Uterus (tissue), 4 donors: ENCODE measurements around the gene KLRC3. TPM values are rescaled to one million over a fixed set of nuclear protein-coding genes. Genes with fewer than 3 reads are reported as not detected.
"Not testable (repeated sequence)": the region's sequence is repeated elsewhere in the genome, so short reads cannot be mapped to it uniquely, and the experiment has no call there.

Source experiments
- DNase-seq, 2 donors: peaks; one replicate each; pipeline ENCODE4 v3.0.0-alpha.2; 2019 to 2020
- H3K27ac ChIP-seq, 2 donors: fragments of 200-600 bp; sonication (generic); 1 replicate in 1 of 2; 2 replicates in 1 of 2; pipeline ENCODE4 v1.5.1; 2016 to 2018
- H3K27me3 ChIP-seq, 2 donors: fragments of 200-600 bp; sonication (generic); one replicate each; pipeline ENCODE4 v1.5.1; 2018 to 2019; ENCODE audit warnings: control low read depth in 1 of 2
- H3K36me3 ChIP-seq, 2 donors: fragments of 200-600 bp; sonication (generic); one replicate each; pipeline ENCODE4 v1.5.1; 2019; ENCODE audit warnings: control low read depth in 1 of 2
- H3K4me1 ChIP-seq, 2 donors: fragments of 200-600 bp; sonication (generic); one replicate each; pipeline ENCODE4 v1.5.1; 2018 to 2019; ENCODE audit warnings: control low read depth in 1 of 2
- H3K4me3 ChIP-seq, 2 donors: fragments of 200-600 bp; sonication (generic); 1 replicate in 1 of 2; 2 replicates in 1 of 2; pipeline ENCODE4 v1.5.1; 2018 to 2019; ENCODE audit warnings: mild to moderate bottlenecking in 1 of 2
- H3K9me3 ChIP-seq, 2 donors: fragments of 200-600 bp; sonication (generic); one replicate each; pipeline ENCODE4 v1.5.1; 2019; ENCODE audit warnings: control low read depth in 1 of 2
- CTCF ChIP-seq, 4 experiments: fragments of 200-600 bp in 2 of 4; fragments of 450-650 bp in 2 of 4; sonication (generic) in 2 of 4; IDR thresholded peaks; one replicate each; pipeline ENCODE4 v1.5.1; 2016 to 2019; ENCODE audit warnings: antibody characterized with exemption in 4 of 4, mild to moderate bottlenecking in 2 of 4, moderate library complexity in 1 of 4
- POLR2A ChIP-seq, 2 donors: fragments of 450-650 bp; IDR thresholded peaks; one replicate each; pipeline ENCODE4 v1.6.1; 2016; ENCODE audit warnings: antibody characterized with exemption in 2 of 2, mild to moderate bottlenecking in 1 of 2, moderate library complexity in 1 of 2
- intact Hi-C: fragments of 100-400 bp; cut with DNase I; formaldehyde crosslinking; loops from one replicate; pipeline ENCODE4 v1.15.1; 2023; ENCODE audit warnings: low total_unique reads
- total RNA-seq, 4 donors: library from RNA; depleted of rRNA in 3 of 4; stranded (reverse); fragments of >200 nt in 3 of 4; gene quantifications; one replicate each; pipeline versions ENCODE4 v1.1.0 to v1.2.4, GENCODE V29; 2014 to 2023
- donor health status: DM: yes; HTN: yes; CAD: no.

The KLRC3 gene
- total RNA-seq, 4 donors from 2014 or later = 1.8 TPM; not detected in 3

- H3K9me3 ChIP-seq = no peaks in the 10 kb centered on the region
- no peak overlapping the region for H3K27ac ChIP-seq
- H3K36me3 ChIP-seq = no peaks in the 10 kb centered on the region
- no peak overlapping the region for H3K4me3 ChIP-seq
- intact Hi-C loops = no loop called here
- no peak for TF ChIP-seq CTCF (IDR thresholded peaks at IDR 0.05)
- TF ChIP-seq POLR2A (IDR thresholded peaks at IDR 0.05) = no peak
- no peak for DNase-seq
- H3K4me1 ChIP-seq = no peaks in the 10 kb centered on the region
- no peaks in the 10 kb centered on the region for H3K27me3 ChIP-seq
Measured at GRCh38 chr12:10372559-10372958, 47.8 kb downstream of the KLRC3 start.

GRCh38 chr12:10371893-10372535, 48.4 kb downstream of the KLRC3 start:
- DNase-seq, H3K27ac ChIP-seq, H3K9me3 ChIP-seq, H3K4me3 ChIP-seq, intact Hi-C loops, H3K4me1 ChIP-seq, H3K36me3 ChIP-seq, H3K27me3 ChIP-seq: not testable (repeated sequence)

- intact Hi-C loops = loop anchor here (10.0 kb wide), 1 partner anchor 155 kb away; the partner anchor contains the start of gene GABARAPL1
- Histone ChIP-seq H3K36me3 (no peaks in the 10 kb centered on the region), H3K4me1 (peaks cover 0 to 8% of the 10 kb centered on the region in 2 donors), H3K27me3 (no peaks in the 10 kb centered on the region), H3K9me3 (no peaks in the 10 kb centered on the region), H3K27ac (peak overlapping the region; percentile 94 to 98), H3K4me3 (no peak overlapping the region)
- DNase-seq = no peak
- TF ChIP-seq CTCF (IDR thresholded peaks at IDR 0.05) = no peak
- TF ChIP-seq POLR2A (IDR thresholded peaks at IDR 0.05) = no peak
Measured at GRCh38 chr12:10369557-10370415, 50.6 kb downstream of the KLRC3 start.

GRCh38 chr12:10368206-10369171, 51.9 kb downstream of the KLRC3 start:
- intact Hi-C loops = loop anchor here (10.0 kb wide), 1 partner anchor 154 kb away; the partner anchor contains the start of gene GABARAPL1
- H3K27me3 ChIP-seq = no peaks in the 10 kb centered on the region
- peak overlapping the region; percentile 94 to 98 for H3K27ac ChIP-seq
- peaks cover 0 to 8% of the 10 kb centered on the region in 2 donors for H3K4me1 ChIP-seq
- H3K9me3 ChIP-seq = no peaks in the 10 kb centered on the region
- peak overlapping the region in 1 of 2 donors; percentile 4 for H3K4me3 ChIP-seq
- TF ChIP-seq POLR2A (IDR thresholded peaks at IDR 0.05) (no peak), CTCF (IDR thresholded peaks at IDR 0.05) (no peak)
- H3K36me3 ChIP-seq = no peaks in the 10 kb centered on the region
- DNase-seq = no peak

GRCh38 chr12:10367714-10368113, 52.7 kb downstream of the KLRC3 start:
- not testable (repeated sequence) for H3K27me3 ChIP-seq, H3K9me3 ChIP-seq, H3K4me3 ChIP-seq, H3K4me1 ChIP-seq, H3K36me3 ChIP-seq, DNase-seq
- intact Hi-C loops = loop anchor here (10.0 kb wide), 1 partner anchor 153 kb away; the partner anchor contains the start of gene GABARAPL1
- peak overlapping the region; percentile 94 to 98 for H3K27ac ChIP-seq
